ENCODE results near the gene GALR2.
"Not testable (repeated sequence)": the region's sequence is repeated elsewhere in the genome, so short reads cannot be mapped to it uniquely, and the experiment has no call there.

DNA sequence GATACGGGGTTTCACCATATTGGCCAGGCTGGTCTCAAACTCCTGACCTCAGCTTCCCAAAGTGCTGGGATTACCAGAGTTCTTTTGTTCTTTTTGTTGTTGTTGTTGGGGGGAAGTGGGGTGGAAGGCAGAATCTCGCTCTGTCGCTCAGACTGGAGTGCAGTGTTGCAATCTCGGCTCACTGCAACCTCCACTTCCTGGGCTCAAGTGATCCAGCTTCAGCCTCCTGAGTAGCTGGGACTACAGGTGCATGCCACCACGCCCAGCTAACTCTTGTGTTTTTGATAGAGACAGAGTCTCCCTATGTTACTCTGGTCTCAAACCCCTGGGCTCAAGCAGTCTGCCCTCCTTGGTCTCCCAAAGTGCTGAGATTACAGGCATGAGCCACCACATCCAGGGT lies 3.8 kb downstream of the GALR2 start:
- TF ChIP-seq, protein P1, sequence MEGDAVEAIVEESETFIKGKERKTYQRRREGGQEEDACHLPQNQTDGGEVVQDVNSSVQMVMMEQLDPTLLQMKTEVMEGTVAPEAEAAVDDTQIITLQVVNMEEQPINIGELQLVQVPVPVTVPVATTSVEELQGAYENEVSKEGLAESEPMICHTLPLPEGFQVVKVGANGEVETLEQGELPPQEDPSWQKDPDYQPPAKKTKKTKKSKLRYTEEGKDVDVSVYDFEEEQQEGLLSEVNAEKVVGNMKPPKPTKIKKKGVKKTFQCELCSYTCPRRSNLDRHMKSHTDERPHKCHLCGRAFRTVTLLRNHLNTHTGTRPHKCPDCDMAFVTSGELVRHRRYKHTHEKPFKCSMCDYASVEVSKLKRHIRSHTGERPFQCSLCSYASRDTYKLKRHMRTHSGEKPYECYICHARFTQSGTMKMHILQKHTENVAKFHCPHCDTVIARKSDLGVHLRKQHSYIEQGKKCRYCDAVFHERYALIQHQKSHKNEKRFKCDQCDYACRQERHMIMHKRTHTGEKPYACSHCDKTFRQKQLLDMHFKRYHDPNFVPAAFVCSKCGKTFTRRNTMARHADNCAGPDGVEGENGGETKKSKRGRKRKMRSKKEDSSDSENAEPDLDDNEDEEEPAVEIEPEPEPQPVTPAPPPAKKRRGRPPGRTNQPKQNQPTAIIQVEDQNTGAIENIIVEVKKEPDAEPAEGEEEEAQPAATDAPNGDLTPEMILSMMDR (IDR thresholded peaks at IDR 0.05): not testable (repeated sequence)
- TF ChIP-seq POLR2A (IDR thresholded peaks at IDR 0.05): not testable (repeated sequence)

Data from uterus (tissue), 2 donors.